RWPE2 (cell line): ENCODE data around the gene YJU2.

ENCODE experiments used
- ATAC-seq: fragments of 200-7000 bp; cut with Tn5 transposase; 3 replicates; pipeline ENCODE4 v1.9.1; 2021; ENCODE audit warnings: low read depth
- DNase-seq: peaks from one replicate; pipeline ENCODE4 v3.0.0-alpha.2; 2020; ENCODE audit warnings: low spot score
- H3K27ac ChIP-seq: fragments of 450-650 bp; 2 replicates; pipeline ENCODE4 v1.5.1; 2017; ENCODE audit warnings: mild to moderate bottlenecking; ENCODE audit not compliant: poor library complexity, severe bottlenecking
- H3K27me3 ChIP-seq: fragments of 250-450 bp; sonication (Bioruptor Pico); 2 replicates; pipeline ENCODE4 v1.5.1; 2021; ENCODE audit warnings: mild to moderate bottlenecking, moderate library complexity; ENCODE audit not compliant: insufficient read depth, poor library complexity, severe bottlenecking
- H3K36me3 ChIP-seq: fragments of 250-450 bp; sonication (Bioruptor Pico); 2 replicates; pipeline ENCODE4 v1.5.1; 2020; ENCODE audit warnings: low read depth, mild to moderate bottlenecking, moderate library complexity
- H3K4me1 ChIP-seq: fragments of 250-450 bp; sonication (Bioruptor Pico); 2 replicates; pipeline ENCODE4 v1.5.1; 2021; ENCODE audit warnings: mild to moderate bottlenecking, moderate library complexity; ENCODE audit not compliant: insufficient read depth, poor library complexity, severe bottlenecking
- H3K4me3 ChIP-seq: fragments of 250-450 bp; sonication (Bioruptor Pico); 2 replicates; pipeline ENCODE4 v1.5.1; 2021; ENCODE audit warnings: mild to moderate bottlenecking, moderate library complexity; ENCODE audit not compliant: severe bottlenecking
- H3K9me3 ChIP-seq: fragments of 250-450 bp; sonication (Bioruptor Pico); 2 replicates; pipeline ENCODE4 v1.5.1; 2021; ENCODE audit warnings: mild to moderate bottlenecking, moderate library complexity; ENCODE audit not compliant: severe bottlenecking
- TF ChIP-seq, protein P1 (sequence below): fragments of 450-650 bp; IDR thresholded peaks from one replicate; pipeline ENCODE4 v1.5.1; 2017; ENCODE audit warnings: mild to moderate bottlenecking, moderate library complexity; ENCODE audit not compliant: poor library complexity, severe bottlenecking

Gene YJU2

DNA sequence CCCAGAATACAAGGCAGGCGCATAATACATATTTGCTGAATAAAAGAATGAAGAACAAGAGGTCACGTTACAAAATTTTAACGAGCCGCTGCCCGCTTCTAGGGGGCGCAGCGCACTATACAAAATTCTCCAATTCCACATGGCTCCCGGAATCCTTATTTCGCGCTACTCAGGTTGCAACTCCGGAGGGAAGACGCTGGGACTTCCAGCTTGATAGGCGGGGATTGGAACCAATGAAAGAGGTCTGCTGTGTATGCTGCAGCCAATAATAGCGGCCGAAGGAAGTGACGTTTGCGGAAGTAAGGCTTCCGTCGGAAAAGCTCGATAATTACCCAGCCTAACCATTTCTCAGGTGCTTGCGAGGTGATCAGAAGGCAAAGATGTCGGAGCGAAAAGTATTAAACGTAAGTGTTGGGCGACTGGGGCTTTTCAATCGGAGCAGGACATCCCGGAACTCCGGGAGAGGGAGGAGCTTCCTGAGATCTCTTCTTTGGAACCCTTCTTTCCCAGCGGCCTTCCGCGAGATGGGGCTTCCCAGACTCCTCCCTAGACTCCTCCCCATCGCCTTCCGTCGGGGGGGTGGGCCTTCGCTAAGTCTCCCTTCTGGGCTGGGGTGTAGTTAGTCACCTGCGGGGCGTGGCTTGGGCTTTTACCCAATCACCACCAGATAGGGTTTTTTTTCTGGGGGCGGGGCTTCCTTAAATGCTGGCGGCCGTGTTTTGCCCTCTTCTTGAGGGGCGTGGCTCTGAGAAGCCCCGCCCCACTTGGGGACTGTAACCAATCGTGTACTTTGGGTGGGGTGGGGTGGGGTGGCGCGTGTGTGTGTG, at the start of gene YJU2:
YJU2 (plus strand) TSS at position 314 of the 827 bp plus-strand sequence; CDS start at position 381, 67 bp downstream.
- peak; percentile 97 for DNase-seq
- TF ChIP-seq, protein P1, sequence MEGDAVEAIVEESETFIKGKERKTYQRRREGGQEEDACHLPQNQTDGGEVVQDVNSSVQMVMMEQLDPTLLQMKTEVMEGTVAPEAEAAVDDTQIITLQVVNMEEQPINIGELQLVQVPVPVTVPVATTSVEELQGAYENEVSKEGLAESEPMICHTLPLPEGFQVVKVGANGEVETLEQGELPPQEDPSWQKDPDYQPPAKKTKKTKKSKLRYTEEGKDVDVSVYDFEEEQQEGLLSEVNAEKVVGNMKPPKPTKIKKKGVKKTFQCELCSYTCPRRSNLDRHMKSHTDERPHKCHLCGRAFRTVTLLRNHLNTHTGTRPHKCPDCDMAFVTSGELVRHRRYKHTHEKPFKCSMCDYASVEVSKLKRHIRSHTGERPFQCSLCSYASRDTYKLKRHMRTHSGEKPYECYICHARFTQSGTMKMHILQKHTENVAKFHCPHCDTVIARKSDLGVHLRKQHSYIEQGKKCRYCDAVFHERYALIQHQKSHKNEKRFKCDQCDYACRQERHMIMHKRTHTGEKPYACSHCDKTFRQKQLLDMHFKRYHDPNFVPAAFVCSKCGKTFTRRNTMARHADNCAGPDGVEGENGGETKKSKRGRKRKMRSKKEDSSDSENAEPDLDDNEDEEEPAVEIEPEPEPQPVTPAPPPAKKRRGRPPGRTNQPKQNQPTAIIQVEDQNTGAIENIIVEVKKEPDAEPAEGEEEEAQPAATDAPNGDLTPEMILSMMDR, result peak; percentile 59

DNA sequence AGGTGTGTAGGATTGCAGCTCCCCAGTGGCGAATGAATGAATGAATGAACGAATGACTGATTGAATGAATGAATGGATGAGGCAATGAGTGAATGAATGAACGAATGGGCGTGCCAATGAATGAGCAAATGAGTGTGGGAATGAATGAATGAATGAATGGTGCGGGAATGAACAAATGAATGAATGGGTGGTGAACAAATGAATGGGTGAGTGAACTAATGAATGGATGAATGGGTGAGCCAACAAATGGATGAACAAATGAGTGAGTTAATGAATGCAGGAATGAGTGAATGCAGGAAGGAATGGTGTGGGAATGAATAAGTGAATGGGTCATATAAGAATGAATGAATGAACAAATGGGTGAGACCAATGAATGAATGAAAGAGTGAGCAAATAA, 49.7 kb upstream of the YJU2 start:
- Histone ChIP-seq H3K4me3 (no peak overlapping the region), H3K36me3 (no peaks in the 10 kb centered on the region), H3K9me3 (no peaks in the 10 kb centered on the region), H3K27ac (no peak overlapping the region), H3K4me1 (no peaks in the 10 kb centered on the region), H3K27me3 (peaks cover 24% of the 10 kb centered on the region)
- ATAC-seq (no peak), DNase-seq (no peak)
- TF ChIP-seq, protein P1, result no peak

More for the DNA sequence above, at the start of gene YJU2:
- H3K36me3 ChIP-seq, result peaks cover 18% of the 10 kb centered on the region
- H3K9me3 ChIP-seq, result no peaks in the 10 kb centered on the region
- peak; percentile 93 for ATAC-seq
- H3K4me3 ChIP-seq, result peak within 1 kb of the TSS; percentile 78
- no peaks in the 10 kb centered on the region for H3K4me1 ChIP-seq
- no peaks in the 10 kb centered on the region for H3K27me3 ChIP-seq
- H3K27ac ChIP-seq, result peak within 1 kb of the TSS; percentile 59

DNA sequence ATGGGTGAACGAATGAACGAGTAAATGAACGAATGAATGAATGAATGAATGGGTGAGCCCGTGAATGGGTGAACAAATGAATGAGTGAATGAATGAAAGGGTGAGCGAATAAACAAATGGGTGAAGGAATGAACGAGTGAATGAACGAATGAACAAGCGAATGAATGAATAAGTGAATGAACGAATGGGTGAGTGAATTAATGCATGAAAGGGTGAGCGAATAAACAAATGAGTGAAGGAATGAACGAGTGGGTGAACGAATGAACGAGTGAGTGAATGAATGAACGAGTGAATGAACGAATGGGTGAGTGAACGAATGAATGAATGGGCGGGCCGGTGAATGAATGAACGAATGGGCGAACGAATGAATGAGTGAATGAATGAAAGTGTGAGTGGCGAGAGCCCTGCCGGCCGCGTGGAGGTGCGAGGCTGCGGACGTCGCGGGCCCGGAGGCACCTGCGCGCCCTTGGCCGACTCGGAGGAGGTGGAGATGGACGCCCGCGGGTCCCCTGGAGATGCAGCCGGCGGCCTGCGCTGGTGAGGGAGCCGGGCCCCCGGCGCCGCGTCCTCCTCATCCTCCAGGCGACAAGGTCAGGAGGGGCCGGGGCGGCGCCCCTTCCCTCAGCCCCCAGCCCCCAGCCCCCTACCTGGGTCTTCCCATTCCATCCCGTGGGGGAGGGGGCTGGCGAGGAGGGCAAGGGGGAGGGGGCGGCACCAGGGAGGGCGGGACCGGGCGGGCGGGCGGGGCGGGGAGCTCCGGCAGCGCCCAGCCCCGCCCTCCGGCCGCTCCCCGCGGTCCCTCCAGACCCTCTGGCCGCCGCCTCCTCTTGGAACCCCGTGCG, 49.0 kb upstream of the YJU2 start:
- ATAC-seq, result no peak
- peaks cover 24% of the 10 kb centered on the region for H3K27me3 ChIP-seq
- H3K36me3 ChIP-seq, result no peaks in the 10 kb centered on the region
- DNase-seq, result no peak
- TF ChIP-seq, protein P1, result no peak
- H3K4me1 ChIP-seq, result no peaks in the 10 kb centered on the region
- H3K9me3 ChIP-seq, result no peaks in the 10 kb centered on the region
- H3K27ac ChIP-seq, result no peak overlapping the region
- H3K4me3 ChIP-seq, result no peak overlapping the region

DNA sequence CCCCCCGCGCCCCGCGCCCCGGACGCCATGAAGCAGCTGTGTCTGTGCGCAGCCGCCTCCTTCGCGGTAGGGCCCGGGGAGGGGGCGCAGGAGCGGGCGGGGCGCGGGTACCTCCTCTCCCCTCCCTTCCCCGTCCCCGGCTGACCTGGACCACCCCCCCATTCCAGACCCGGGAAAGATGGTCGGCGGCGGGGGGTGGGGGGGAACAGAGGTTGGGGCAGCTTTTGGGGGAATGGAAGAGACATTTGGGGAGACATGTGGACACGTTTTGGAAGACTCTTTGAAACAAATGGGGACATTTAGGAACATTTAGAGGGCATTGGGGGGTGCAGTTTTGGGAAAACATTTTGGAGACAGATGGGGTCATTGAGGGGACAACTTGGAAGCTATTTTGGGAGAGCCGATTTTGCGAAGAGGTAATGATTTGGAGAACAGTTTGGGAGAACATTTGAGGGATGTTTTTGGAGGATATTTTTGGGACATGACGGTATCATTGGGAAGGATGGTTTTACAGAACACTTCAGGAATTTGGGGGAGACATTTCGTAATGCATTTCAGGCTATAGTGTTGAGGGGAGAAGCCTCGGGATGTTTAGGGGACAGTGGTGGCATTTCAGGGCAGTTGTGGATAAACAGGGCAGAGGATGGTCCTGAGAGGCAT, 48.3 kb upstream of the YJU2 start:
- no peaks in the 10 kb centered on the region for H3K36me3 ChIP-seq
- H3K4me3 ChIP-seq, result no peak overlapping the region
- TF ChIP-seq, protein P1, result no peak
- no peaks in the 10 kb centered on the region for H3K4me1 ChIP-seq
- no peak overlapping the region for H3K27ac ChIP-seq
- H3K27me3 ChIP-seq, result peaks cover 24% of the 10 kb centered on the region
- no peak for ATAC-seq
- H3K9me3 ChIP-seq, result no peaks in the 10 kb centered on the region
- no peak for DNase-seq
